ENCODE results near the gene ANXA2.
A peak's percentile ranks its signal among the peaks of the same experiment; 100 is the strongest.

DNA sequence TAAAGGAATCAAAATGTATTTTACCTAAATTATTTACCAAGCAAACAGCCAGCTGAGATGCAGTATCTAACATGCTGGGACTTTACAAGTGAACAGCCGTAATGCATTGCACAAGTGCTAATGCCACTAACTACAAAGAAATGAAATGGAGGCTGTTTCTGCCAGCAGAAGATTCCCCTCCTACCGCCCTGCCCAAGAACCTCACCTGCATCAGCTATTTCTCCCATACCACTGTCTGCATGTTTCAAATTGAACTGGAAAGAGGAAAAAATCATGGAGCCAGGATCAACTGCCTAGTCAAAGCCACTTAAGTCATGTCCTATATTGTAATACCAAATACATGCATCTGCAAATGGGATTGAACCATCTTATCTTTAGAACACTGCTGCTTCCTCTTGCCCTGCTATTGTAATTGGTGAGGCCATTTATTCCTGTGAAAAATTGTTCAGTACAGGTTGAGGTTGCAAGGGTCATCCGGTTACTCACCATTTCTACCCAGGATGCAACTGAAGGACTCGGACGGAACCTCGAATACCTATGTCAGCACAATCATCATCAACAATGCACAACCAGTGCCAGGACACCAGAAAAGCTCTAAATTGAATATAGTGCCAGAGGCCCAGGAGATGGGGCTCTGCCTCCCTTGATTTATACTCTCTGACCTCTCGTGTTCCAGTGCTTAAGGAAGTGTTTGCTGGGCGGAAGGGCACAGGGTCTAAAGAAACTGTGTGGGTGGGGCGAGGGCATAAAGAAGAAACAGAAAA lies 27.5 kb downstream of the ANXA2 start:
- TF ChIP-seq GLIS3 (CRISPR knock-in tag; IDR thresholded peaks at IDR 0.05) = no peak
- TF ChIP-seq CREB5 (CRISPR knock-in tag; IDR thresholded peaks at IDR 0.05; ENCODE audit: low read depth) = no peak
- TF ChIP-seq BACH2 (CRISPR knock-in tag; IDR thresholded peaks at IDR 0.05; ENCODE audit: borderline replicate concordance) = no peak
- TF ChIP-seq PATZ1 (CRISPR knock-in tag; IDR thresholded peaks at IDR 0.05; ENCODE audit: borderline replicate concordance) = no peak
- 0 out of 2 replicates have a peak, but pooled peaks have one; percentile 14 for TF ChIP-seq CSDC2 (CRISPR knock-in tag; IDR thresholded peaks at IDR 0.05)
- no peak for TF ChIP-seq SNAI2 (CRISPR knock-in tag; IDR thresholded peaks at IDR 0.05)
- peak; percentile 68; the same call in 1 of the 2 replicates for TF ChIP-seq RARB (CRISPR knock-in tag; IDR thresholded peaks at IDR 0.05)

All from SK-N-SH treated with all-trans-retinoic acid at 6 μM for 48 hours (cell line).